ENCODE measurements around the gene CHD9NB.
A peak's percentile ranks its signal among the peaks of the same experiment; 100 is the strongest.

The CHD9NB gene

GRCh38 chr16:53052519-53053501, at the start of gene CHD9NB:
TSS of gene CHD9NB (minus strand) at chr16:53052897. CDS start at chr16:53044158, 8,739 bp downstream.
- no peak for DNase-seq

GRCh38 chr16:53100889-53101288, 48.2 kb upstream of the CHD9NB start:
- DNase-seq, result no peak

GRCh38 chr16:53100131-53100748, 47.5 kb upstream of the CHD9NB start:
- DNase-seq, result no peak

- peak; percentile 89 for DNase-seq
Observed at GRCh38 chr16:53099318-53100130, 46.8 kb upstream of the CHD9NB start.

- peak; percentile 42 for DNase-seq
Observed at GRCh38 chr16:53098526-53099317, 46.0 kb upstream of the CHD9NB start.

- DNase-seq, result no peak
Observed at GRCh38 chr16:53097190-53097589, 44.5 kb upstream of the CHD9NB start.

- peak; percentile 14 for DNase-seq
Observed at GRCh38 chr16:53094013-53094630, 41.4 kb upstream of the CHD9NB start.

GRCh38 chr16:53093162-53093744, 40.6 kb upstream of the CHD9NB start:
- DNase-seq, result no peak

GRCh38 chr16:53092284-53092683, 39.6 kb upstream of the CHD9NB start:
- no peak for DNase-seq

GRCh38 chr16:53091466-53092211, 38.9 kb upstream of the CHD9NB start:
- DNase-seq, result no peak

- DNase-seq, result no peak
Observed at GRCh38 chr16:53090591-53091411, 38.1 kb upstream of the CHD9NB start.

GRCh38 chr16:53090286-53090590, 37.5 kb upstream of the CHD9NB start:
- no peak for DNase-seq

GRCh38 chr16:53089434-53090285, 37.0 kb upstream of the CHD9NB start:
- no peak for DNase-seq

GRCh38 chr16:53087101-53087500, 34.4 kb upstream of the CHD9NB start:
- no peak for DNase-seq

- DNase-seq, result no peak
Observed at GRCh38 chr16:53085931-53086421, 33.3 kb upstream of the CHD9NB start.

GRCh38 chr16:53085369-53085843, 32.7 kb upstream of the CHD9NB start:
- no peak for DNase-seq

GRCh38 chr16:53084746-53085334, 32.1 kb upstream of the CHD9NB start:
- DNase-seq, result no peak

GRCh38 chr16:53084141-53084541, 31.4 kb upstream of the CHD9NB start:
- DNase-seq, result no peak

Measured in NCI-H774 (cell line).